ENCODE results near the gene FMN1. TPM values are rescaled to one million over a fixed set of nuclear protein-coding genes. Genes with fewer than 3 reads are reported as not detected.

Gene FMN1
- total RNA-seq, 1 experiment from 2014 or later, result 2.4 TPM

DNA sequence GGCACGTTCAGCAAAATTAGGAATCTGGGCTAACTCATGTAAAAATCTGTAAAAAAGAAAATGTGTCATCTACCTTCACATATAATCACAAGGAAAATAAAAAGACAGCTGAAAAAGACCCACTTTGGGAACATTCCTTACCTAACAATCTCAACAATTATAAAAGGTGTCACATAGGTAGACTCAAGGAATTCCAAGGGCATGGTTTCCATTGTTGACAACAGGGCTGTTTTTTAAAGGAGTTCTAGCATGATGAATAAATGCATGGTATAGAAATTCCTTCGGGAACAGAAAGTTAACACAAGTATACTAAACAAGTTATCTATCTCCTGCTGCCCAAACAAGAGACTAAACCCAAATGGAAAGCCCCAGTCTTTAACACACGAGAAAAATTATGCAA, 292.5 kb downstream of the FMN1 start:
- no peak for ATAC-seq
- BruUV-seq (replicated peaks), result no TSS peak

DNA sequence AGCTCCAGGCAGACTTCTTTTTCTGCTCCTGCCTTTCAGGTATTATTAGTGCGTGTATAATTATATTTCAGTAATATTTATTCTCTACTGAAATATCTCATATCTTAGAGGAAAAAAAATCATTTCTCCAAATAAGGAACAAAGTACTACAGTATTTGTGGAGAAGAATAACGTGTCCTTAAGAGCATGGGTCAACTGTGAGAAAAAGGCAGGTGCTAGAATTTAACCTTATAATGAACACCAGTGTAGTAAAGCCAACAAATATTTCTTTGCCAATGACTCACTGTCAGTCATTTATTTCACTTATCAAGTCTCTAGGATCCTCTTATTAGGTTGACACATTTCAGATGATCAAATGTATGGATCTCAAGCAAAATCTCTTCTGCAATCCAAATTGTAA, 293.3 kb downstream of the FMN1 start:
- TF ChIP-seq, protein P1, sequence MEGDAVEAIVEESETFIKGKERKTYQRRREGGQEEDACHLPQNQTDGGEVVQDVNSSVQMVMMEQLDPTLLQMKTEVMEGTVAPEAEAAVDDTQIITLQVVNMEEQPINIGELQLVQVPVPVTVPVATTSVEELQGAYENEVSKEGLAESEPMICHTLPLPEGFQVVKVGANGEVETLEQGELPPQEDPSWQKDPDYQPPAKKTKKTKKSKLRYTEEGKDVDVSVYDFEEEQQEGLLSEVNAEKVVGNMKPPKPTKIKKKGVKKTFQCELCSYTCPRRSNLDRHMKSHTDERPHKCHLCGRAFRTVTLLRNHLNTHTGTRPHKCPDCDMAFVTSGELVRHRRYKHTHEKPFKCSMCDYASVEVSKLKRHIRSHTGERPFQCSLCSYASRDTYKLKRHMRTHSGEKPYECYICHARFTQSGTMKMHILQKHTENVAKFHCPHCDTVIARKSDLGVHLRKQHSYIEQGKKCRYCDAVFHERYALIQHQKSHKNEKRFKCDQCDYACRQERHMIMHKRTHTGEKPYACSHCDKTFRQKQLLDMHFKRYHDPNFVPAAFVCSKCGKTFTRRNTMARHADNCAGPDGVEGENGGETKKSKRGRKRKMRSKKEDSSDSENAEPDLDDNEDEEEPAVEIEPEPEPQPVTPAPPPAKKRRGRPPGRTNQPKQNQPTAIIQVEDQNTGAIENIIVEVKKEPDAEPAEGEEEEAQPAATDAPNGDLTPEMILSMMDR (conservative IDR thresholded peaks at IDR 0.05; ENCODE audit: low read depth, low read length), result no peak
- TF ChIP-seq EZH2 (IDR thresholded peaks at IDR 0.05; ENCODE audit: low read length, unreplicated experiment) (no peak), EZH2phosphoT487 (IDR thresholded peaks at IDR 0.05; ENCODE audit: borderline replicate concordance, low read length) (no peak)
- intact Hi-C loops (cut with micrococcal nuclease), result no loop called here
- no peak for ATAC-seq
- Histone ChIP-seq H3K27ac (ENCODE audit: low read length) (no peak overlapping the region), H3K27me3 (ENCODE audit: low read length) (no peaks in the 10 kb centered on the region), H3K36me3 (ENCODE audit: low read depth, low read length) (no peaks in the 10 kb centered on the region), H3K4me2 (ENCODE audit: low read length) (no peak overlapping the region), H3K79me2 (ENCODE audit: low read length) (no peaks in the 10 kb centered on the region), H3K4me3 (ENCODE audit: low read length) (no peak overlapping the region), H3K9ac (ENCODE audit: low read length) (no peak overlapping the region), H3K9me2 (replicated peaks; ENCODE audit: low read length) (no peaks in the 10 kb centered on the region), H2AFZ (ENCODE audit: low read length) (no peak overlapping the region), H4K20me1 (ENCODE audit: low read length) (no peaks in the 10 kb centered on the region), H3K4me1 (ENCODE audit: insufficient read depth, low read length) (peaks cover 6% of the 10 kb centered on the region; the same call in 1 of the 2 replicates), H3K9me3 (ENCODE audit: low read length) (no peaks in the 10 kb centered on the region), H3F3A (ENCODE audit: low read length, unreplicated experiment) (no peaks in the 10 kb centered on the region)
- no TSS peak for BruUV-seq (replicated peaks)
- ChIA-PET POLR2A (ENCODE audit: unreplicated experiment) (no interaction called here), CTCF (no interaction called here)
- DNase-seq, result no peak

More for the DNA sequence above, 292.5 kb downstream of the FMN1 start:
- no peak for TF ChIP-seq EZH2phosphoT487 (IDR thresholded peaks at IDR 0.05; ENCODE audit: borderline replicate concordance, low read length)
- no peak for TF ChIP-seq EZH2 (IDR thresholded peaks at IDR 0.05; ENCODE audit: low read length, unreplicated experiment)
- TF ChIP-seq, protein P1 (conservative IDR thresholded peaks at IDR 0.05; ENCODE audit: low read depth, low read length), result no peak
- no peak overlapping the region for H3K4me2 ChIP-seq (ENCODE audit: low read length)
- POLR2A ChIA-PET (ENCODE audit: unreplicated experiment), result no interaction called here
- H3K9me3 ChIP-seq (ENCODE audit: low read length), result no peaks in the 10 kb centered on the region
- H3F3A ChIP-seq (ENCODE audit: low read length, unreplicated experiment), result no peaks in the 10 kb centered on the region
- H3K4me1 ChIP-seq (ENCODE audit: insufficient read depth, low read length), result peaks cover 6% of the 10 kb centered on the region; the same call in 1 of the 2 replicates
- no peaks in the 10 kb centered on the region for H3K36me3 ChIP-seq (ENCODE audit: low read depth, low read length)
- intact Hi-C loops (cut with micrococcal nuclease), result no loop called here
- no peak overlapping the region for H3K27ac ChIP-seq (ENCODE audit: low read length)
- H2AFZ ChIP-seq (ENCODE audit: low read length), result no peak overlapping the region
- CTCF ChIA-PET, result no interaction called here
- H3K79me2 ChIP-seq (ENCODE audit: low read length), result no peaks in the 10 kb centered on the region
- no peak for DNase-seq
- H3K9me2 ChIP-seq (replicated peaks; ENCODE audit: low read length), result no peaks in the 10 kb centered on the region
- H4K20me1 ChIP-seq (ENCODE audit: low read length), result no peaks in the 10 kb centered on the region
- no peaks in the 10 kb centered on the region for H3K27me3 ChIP-seq (ENCODE audit: low read length)
- no peak overlapping the region for H3K4me3 ChIP-seq (ENCODE audit: low read length)
- H3K9ac ChIP-seq (ENCODE audit: low read length), result no peak overlapping the region

DNA sequence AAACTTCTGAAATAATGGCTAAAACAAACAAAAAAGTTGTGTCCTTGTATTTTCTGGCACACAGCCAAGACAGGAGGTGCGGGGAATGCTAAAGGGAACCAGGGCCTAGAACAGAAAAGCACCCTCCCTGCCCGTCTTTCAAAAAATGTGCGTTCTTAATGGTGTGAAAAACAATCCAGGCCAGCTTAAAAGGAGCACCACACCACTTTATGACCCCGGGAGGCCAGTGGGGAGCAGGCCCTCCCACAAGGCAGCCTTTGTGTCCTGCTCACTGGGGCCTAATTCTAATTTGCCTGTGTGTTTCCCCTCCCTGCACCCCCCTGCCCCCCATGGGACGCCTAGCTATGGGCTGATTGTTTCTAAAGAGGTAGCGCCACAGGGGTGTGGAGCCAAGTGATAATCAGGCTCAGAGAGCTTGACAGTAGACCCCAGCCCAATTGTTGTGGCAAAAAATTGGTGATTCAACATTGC, 295.4 kb downstream of the FMN1 start:
- no peaks in the 10 kb centered on the region for H3K9me2 ChIP-seq (replicated peaks; ENCODE audit: low read length)
- DNase-seq (peak; percentile 25), ATAC-seq (peak; percentile 40; the same call in 1 of the 2 replicates)
- BruUV-seq (replicated peaks), result no TSS peak
- no peaks in the 10 kb centered on the region for H3K9me3 ChIP-seq (ENCODE audit: low read length)
- no peak overlapping the region for H3K4me2 ChIP-seq (ENCODE audit: low read length)
- CTCF ChIA-PET, result no interaction called here
- H3F3A ChIP-seq (ENCODE audit: low read length, unreplicated experiment), result no peaks in the 10 kb centered on the region
- H3K9ac ChIP-seq (ENCODE audit: low read length), result no peak overlapping the region
- intact Hi-C loops (cut with micrococcal nuclease), result no loop called here
- H3K79me2 ChIP-seq (ENCODE audit: low read length), result no peaks in the 10 kb centered on the region
- no peak overlapping the region for H3K4me3 ChIP-seq (ENCODE audit: low read length)
- peaks cover 6% of the 10 kb centered on the region; the same call in 1 of the 2 replicates for H3K4me1 ChIP-seq (ENCODE audit: insufficient read depth, low read length)
- H3K27ac ChIP-seq (ENCODE audit: low read length), result no peak overlapping the region
- H2AFZ ChIP-seq (ENCODE audit: low read length), result no peak overlapping the region
- no peaks in the 10 kb centered on the region for H4K20me1 ChIP-seq (ENCODE audit: low read length)
- POLR2A ChIA-PET (ENCODE audit: unreplicated experiment), result no interaction called here
- no peaks in the 10 kb centered on the region for H3K36me3 ChIP-seq (ENCODE audit: low read depth, low read length)
- TF ChIP-seq, protein P1 (conservative IDR thresholded peaks at IDR 0.05; ENCODE audit: low read depth, low read length), result no peak
- TF ChIP-seq EZH2phosphoT487 (IDR thresholded peaks at IDR 0.05; ENCODE audit: borderline replicate concordance, low read length) (no peak), EZH2 (IDR thresholded peaks at IDR 0.05; ENCODE audit: low read length, unreplicated experiment) (no peak)
- H3K27me3 ChIP-seq (ENCODE audit: low read length), result no peaks in the 10 kb centered on the region

All from PC-3 (cell line).